ENCODE measurements around the gene ZNF398.

Gene ZNF398

GRCh38 chr7:149226840-149227494 lies 79.7 kb downstream of the ZNF398 start:
- DNase-seq (ENCODE audit: low spot score) = no peak

GRCh38 chr7:149228831-149229471 lies 81.7 kb downstream of the ZNF398 start:
- no peak for DNase-seq (ENCODE audit: low spot score)

- DNase-seq (ENCODE audit: low spot score) = no peak
Measured at GRCh38 chr7:149229526-149229925, 82.3 kb downstream of the ZNF398 start.

- DNase-seq (ENCODE audit: low spot score) = no peak
Measured at GRCh38 chr7:149232362-149232761, 85.1 kb downstream of the ZNF398 start.
